CD4-positive, alpha-beta T cell treated with Interferon alpha-2 for 1 hour (primary cell): Measurements from ENCODE around the gene TNFRSF17.

Experiments
- DNase-seq, 2 donors: peaks; one replicate each; pipeline ENCODE4 v3.0.0-alpha.2; 2020 to 2022

The TNFRSF17 gene

DNA sequence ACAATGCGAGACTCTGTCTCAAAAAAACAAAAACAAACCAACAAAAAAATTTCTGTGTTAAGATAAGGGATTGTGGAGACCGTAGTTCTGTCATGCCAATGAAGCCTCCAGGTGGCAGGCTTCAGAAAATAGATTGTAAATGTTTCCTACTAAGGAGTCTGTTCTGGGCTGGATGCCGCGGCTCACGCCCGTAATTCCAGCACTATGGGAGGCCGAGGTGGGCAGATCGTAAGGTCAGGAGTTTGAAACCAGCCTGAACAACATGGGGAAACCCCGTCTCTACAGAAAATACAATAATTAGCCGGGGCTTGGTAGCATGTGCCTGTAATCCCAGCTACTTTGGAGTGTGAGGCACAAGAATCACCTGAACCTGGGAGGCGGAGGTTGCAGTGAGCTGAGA is 7.1 kb downstream of the TNFRSF17 start:
- no peak for DNase-seq

DNA sequence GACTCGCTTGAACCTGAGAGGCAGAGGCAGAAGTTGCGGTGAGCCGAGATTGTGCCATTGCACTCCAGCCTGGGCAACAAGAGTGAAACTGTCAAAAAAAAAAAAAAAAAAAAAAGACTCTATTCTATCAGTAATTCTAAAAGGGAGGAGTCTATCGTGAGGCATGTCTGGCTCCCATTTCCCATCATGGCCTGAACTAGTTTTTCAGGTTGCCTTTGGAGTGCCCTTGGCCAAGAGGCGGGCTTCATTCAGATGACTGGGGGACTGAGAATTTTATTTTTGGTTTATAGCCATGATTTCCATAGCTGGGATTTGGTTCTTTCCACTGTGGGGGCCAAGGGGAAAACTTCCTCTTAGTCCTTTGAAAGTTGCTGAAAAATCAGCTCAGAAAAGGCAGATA is 8.1 kb downstream of the TNFRSF17 start:
- no peak for DNase-seq

- no peak for DNase-seq
Measured at GRCh38 chr16:11976850-11977375, 11.9 kb downstream of the TNFRSF17 start.

- no peak for DNase-seq
Measured at GRCh38 chr16:11977376-11978041, 12.5 kb downstream of the TNFRSF17 start.

- no peak for DNase-seq
Measured at GRCh38 chr16:11978080-11978479, 13.1 kb downstream of the TNFRSF17 start.

DNA sequence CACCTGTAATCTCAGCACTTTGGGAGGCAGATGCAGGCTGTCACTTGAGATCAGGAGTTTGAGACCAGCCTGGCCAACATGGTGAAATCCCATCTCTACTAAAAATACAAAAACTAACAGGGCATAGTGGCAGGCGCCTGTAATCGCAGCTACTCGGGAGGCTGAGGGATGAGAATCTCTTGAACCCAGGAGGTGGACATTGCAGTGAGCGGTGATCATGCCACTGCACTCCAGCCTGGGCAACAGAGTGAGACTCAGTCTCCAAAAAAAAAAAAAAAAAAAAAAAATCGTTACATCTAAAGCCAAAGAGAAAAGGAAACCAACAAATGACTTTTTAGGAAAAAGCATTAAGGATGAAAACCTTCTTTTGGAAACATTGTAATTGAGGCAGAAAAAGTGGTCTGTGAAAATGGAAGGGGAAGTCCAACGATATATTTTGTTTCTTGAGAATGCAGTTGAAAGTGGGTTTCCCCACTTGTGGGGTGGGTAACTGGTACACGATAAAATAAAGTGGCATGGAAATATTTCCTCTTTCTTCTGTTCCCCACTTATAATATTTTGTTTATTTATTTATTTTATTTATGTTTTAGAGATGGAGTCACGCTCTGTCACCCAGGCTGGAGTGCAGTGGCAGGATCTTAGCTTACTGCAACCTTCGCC is 14.1 kb downstream of the TNFRSF17 start:
- no peak for DNase-seq

- no peak for DNase-seq
Measured at GRCh38 chr16:11980136-11980844, 15.3 kb downstream of the TNFRSF17 start.

DNA sequence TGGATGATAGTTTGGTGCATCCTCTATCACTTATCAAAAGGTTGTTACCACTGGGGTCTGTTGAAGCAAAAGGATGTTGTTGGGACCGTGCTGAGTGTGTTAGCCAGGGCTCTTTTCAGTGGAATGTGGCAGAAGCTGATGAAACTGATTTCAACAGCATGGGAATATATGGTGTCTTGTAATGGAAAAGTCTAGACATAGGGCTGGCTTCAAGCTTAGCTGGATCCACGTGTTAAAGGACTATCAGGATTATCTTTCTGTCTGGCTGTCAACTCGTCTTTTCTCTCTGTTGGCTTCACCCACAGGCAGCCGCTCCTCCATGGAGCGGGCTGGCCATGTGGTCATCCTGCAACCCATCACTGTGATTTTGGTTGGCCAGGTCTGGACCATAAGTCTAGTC is 20.2 kb downstream of the TNFRSF17 start:
- DNase-seq = no peak

GRCh38 chr16:11986521-11987057 is 21.6 kb downstream of the TNFRSF17 start:
- DNase-seq = no peak

DNA sequence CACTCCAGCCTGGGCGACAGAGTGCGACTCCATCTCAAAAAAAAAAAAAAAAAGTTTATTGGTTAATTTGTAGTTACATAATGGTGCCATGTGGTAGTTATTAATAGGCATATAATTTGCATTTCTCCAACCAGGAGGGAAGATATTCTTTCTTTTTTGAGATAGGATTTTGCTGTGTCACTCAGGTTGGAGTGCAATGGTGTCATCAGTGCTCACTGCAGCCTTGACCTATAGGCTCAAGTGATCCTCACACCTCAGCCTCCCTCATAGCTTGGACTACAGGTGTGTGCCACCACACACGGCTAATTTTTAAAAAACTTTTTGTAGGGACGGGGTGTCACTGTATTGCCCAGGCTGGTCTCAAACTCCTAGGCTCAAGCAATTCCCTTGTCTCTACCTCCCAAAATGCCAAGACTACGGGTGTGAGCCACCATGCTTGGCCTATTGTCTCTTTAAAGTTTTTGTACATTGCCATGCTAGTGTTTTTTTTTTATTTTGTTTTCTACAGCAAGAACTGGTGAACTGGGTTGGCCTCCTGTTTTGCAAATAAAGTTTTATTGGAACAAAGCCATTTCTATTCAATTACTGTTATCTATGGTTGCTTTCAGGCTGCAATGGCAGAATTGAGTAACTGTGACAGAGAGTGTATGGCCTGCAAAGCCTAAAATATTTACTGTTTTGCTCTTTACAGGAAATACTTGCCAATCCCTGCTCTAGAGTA is 23.4 kb downstream of the TNFRSF17 start:
- no peak for DNase-seq

GRCh38 chr16:11990702-11991390 is 25.8 kb downstream of the TNFRSF17 start:
- no peak for DNase-seq

DNA sequence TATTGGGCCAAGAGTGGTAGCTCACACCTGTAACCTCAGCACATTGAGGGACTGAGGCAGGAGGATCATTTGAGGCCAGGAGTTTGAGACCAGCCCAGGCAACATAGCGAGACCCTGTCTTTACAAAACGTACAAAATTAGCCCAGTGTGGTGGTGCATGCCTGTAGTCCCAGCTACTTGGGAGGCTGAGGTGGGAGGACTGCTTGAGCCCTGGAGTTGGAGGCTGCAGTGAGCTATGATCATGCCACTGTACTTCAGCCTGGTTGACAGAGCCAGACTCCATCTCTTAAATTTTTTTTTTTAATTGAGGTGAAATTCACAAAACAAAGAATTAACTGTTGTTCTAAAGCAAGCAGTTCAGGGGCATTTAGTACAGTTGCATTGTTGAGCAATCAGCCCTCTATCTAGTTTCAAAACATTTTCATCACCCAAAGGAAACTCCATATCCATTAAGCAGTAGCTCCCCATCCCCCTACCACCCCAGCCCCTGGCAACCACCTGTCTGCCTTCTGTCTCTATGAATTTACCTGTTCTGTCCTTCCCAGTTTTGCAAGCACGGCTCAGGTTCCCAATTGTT is 27.1 kb downstream of the TNFRSF17 start:
- no peak for DNase-seq

GRCh38 chr16:11992586-11993524 is 27.8 kb downstream of the TNFRSF17 start:
- DNase-seq = no peak

DNA sequence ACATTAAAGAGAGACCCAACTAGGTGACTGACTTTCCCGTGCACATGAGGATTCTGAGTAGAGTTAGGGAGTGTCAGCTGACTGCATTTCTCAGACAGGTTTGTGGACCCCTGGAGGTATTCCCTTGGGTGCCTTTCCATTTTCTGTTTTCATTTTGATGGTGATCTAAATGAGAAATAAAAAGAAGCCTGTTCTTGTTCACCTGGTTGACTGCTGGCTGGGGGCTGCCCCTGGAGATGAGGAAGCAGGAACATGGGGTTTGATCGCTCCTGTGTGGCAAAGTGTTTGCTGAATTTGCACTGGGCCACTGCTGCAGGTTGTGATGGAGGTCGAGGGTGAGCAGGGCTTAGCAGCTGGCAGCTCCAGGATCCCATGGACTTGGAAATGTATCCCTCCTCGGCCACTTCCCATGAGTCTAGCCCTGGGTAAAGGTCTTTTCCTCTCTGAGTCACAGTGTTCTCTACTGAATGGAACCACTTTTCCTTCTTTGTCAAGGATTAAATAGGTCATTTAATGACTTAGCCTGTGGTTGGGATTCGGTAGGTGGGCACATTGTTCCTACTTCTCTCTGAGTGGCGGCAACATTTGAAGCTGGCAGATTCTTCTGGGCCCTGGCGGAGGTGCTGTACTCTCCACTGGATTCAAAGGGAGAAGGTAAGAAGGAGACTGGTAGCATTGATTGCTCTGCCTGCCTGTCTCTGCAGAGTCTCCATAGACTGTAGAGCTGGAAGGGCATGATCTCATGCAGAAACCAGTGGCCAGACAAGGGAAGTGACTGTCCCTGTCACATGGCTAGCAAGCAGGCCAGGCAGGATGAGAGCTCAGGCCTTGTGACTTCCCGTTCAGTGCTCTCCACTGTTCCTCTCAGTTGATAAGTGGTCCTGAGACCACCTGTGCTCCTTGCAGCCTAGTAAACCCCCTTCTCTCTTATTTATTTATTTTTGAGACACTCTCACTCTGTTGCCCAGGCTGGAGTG is 29.4 kb downstream of the TNFRSF17 start:
- peak in 1 of 2 donors; percentile 41 for DNase-seq

DNA sequence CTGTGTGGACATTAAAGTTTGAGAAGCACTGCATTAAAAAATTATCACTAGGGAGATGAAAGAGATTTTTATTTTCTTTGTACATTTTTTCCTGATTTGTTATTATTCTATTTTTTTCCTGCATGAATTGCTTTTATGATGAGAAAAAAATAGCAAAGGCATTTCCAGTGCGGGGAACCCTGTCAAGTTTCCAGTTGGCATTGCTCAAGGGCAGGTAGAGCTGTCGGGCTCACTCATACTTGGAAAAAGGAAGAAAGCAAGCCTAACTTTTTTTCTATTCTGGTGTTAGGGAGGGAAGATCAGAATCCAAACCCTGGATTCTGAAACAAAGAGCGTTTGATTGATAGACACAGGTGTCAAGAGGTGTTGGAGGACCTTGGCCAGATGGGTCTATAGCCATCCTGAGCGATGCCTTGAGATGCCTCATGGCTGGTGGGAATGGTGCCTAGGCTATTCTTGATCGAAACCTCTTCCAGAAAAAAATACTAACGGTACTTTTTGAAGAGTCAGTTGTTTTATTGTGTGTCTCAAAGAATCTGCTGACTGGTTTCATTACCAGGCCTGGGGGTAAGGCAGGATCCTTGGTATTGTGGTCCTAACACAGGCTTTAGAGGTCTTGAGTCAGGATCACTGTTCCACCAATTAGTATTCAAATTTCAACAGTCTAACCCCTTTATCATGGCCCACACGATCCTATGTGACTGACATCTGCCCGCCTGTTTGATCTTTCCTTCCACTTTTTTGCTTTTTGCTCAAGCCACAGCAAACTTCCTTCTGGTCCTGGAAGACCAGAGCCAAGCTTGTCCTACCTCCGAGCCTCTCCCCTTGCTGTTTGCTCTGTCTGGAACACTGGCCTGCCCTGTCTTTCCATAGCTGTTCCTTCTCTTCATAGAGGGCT is 31.7 kb downstream of the TNFRSF17 start:
- no peak for DNase-seq

DNA sequence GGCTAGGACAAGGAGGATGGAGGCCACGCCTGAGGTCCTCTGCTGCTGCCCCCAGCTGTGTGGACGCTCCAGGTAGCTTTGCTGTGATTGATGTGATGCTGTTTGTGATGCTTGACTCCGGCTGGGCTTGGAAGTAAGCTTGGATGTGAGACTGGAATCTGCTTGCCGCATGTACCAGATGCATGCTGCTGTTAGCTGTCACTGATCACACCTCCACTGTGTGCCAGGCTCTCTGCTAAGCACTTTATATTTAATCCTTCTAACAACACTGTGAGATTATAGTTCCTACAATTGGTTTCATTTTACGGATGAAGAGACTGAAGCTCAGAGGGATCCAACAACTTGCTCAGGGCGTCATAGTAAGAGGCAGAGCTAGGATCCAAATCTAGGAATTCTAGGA is 35.0 kb downstream of the TNFRSF17 start:
- DNase-seq = no peak

DNA sequence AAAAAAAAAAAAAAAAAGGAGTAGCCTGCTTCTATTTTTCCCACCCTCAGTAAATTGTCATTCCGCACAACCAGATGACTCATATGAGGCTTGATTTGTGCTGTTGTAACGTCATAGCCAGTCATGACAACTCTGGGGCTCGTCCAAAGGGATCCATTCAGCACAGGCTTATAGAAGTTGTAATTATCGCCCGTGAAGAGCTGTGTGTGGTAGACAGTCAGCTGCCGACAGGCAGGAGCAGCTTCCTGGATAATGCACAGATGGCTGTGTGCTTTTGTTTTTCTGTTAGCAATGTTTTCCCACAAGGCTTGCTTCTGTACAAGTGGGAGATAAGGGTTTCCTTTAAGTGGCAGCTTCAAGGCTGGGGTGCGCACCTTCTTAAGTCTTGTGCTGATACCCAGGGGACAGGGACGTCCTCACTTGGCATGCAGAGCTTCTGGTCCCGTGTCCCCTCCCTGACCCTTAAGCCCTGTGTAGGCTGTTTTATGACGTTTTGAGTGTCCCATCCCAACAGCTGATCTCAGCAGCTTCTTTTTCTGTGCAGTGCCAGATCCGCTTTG is 37.5 kb downstream of the TNFRSF17 start:
- no peak for DNase-seq

- no peak for DNase-seq
Measured at GRCh38 chr16:12006637-12007036, 41.6 kb downstream of the TNFRSF17 start.
